ENCODE results near the gene LRRFIP2. TPM values are rescaled to one million over a fixed set of nuclear protein-coding genes. Genes with fewer than 3 reads are reported as not detected.
A peak's percentile ranks its signal among the peaks of the same experiment; 100 is the strongest.
"Not testable (repeated sequence)": the region's sequence is repeated elsewhere in the genome, so short reads cannot be mapped to it uniquely, and the experiment has no call there.

The LRRFIP2 gene
- total and polyA plus RNA-seq, 8 donors = 25.9 to 131 (median 39.0) TPM

DNA sequence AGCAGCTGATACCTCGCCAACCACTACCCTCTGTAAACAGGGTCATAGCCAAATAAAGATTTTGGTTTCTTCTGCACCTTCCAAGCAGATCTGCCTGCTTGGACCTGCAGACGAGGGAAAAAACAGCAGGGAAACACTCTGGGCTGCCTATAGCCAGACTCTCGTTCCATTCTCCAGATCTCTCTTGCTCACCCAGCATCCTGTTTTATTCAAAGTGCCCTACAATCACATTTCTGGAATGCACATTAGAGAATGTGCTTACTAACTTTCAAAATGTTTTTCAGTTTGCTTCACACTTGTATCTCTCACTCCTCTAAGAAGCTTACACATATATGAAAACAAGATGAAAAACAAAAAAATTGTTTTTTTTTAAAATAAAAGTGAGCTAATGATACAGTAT lies 109.6 kb downstream of the LRRFIP2 start:
- Histone ChIP-seq H3K27ac (no peak overlapping the region), H3K36me3 (peaks cover 8 to 73% (median 63%) of the 10 kb centered on the region in 4 donors), H3K27me3 (no peaks in the 10 kb centered on the region), H3K4me3 (no peak overlapping the region), H3K9me3 (no peaks in the 10 kb centered on the region), H3K4me1 (peaks cover 0 to 6% (median 0%) of the 10 kb centered on the region in 4 donors)
- TF ChIP-seq EP300 (IDR thresholded peaks at IDR 0.05) (no peak), CTCF (IDR thresholded peaks at IDR 0.05) (no peak), POLR2AphosphoS5 (IDR thresholded peaks at IDR 0.05) (no peak), POLR2A (IDR thresholded peaks at IDR 0.05) (no peak)
- DNase-seq = no peak
- intact Hi-C loops (cut with DNase I; ENCODE audit: low total_unique reads) = no loop called here
- 85 to 97% (median 94%) methylated on average over 3 of the region's 3 CpGs for WGBS, 5 donors

GRCh38 chr3:37058117-37058516 lies 116.3 kb downstream of the LRRFIP2 start:
- Histone ChIP-seq H3K27me3 (no peaks in the 10 kb centered on the region), H3K27ac (no peak overlapping the region), H3K4me3 (no peak overlapping the region), H3K36me3 (peaks cover 12 to 98% (median 91%) of the 10 kb centered on the region in 4 donors), H3K9me3 (no peaks in the 10 kb centered on the region), H3K4me1 (peaks cover 12 to 40% (median 23%) of the 10 kb centered on the region in 4 donors)
- TF ChIP-seq POLR2A (IDR thresholded peaks at IDR 0.05) (no peak), CTCF (IDR thresholded peaks at IDR 0.05) (no peak), POLR2AphosphoS5 (IDR thresholded peaks at IDR 0.05) (no peak), EP300 (IDR thresholded peaks at IDR 0.05) (no peak)
- intact Hi-C loops (cut with DNase I; ENCODE audit: low total_unique reads) = no loop called here
- no peak for DNase-seq
- 95 to 98% (median 97%) methylated on average over 5 of the region's 5 CpGs for WGBS, 5 donors

GRCh38 chr3:37056826-37057225 lies 117.6 kb downstream of the LRRFIP2 start:
- Histone ChIP-seq H3K9me3 (no peaks in the 10 kb centered on the region), H3K36me3 (peaks cover 12 to 98% (median 91%) of the 10 kb centered on the region in 4 donors), H3K4me3 (no peak overlapping the region), H3K27me3 (no peaks in the 10 kb centered on the region), H3K27ac (peak overlapping the region in 2 of 5 donors; percentile 30 to 37), H3K4me1 (peaks cover 15 to 50% (median 25%) of the 10 kb centered on the region in 4 donors)
- TF ChIP-seq CTCF (IDR thresholded peaks at IDR 0.05) = no peak
- TF ChIP-seq POLR2AphosphoS5 (IDR thresholded peaks at IDR 0.05) = no peak
- no peak for TF ChIP-seq EP300 (IDR thresholded peaks at IDR 0.05)
- no peak for TF ChIP-seq POLR2A (IDR thresholded peaks at IDR 0.05)
- DNase-seq = no peak
- intact Hi-C loops (cut with DNase I; ENCODE audit: low total_unique reads) = no loop called here

DNA sequence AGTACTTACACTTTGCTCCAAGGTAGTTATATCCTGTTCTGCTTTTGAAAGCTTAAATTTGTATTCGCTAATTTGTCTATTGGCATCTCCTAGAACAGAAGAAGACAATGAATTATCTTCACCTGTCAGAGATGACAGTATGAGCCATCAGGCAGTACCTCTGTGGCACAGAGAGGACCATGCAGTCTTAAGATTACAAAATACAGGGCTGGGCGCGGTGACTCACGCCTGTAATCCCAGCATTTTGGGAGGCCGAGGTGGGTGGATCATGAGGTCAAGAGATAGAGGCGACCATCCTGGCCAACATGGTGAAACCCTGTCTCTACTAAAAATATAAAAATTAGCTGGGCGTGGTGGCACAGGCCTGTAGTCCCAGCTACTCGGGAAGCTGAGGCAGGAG lies 119.3 kb downstream of the LRRFIP2 start:
- DNase-seq; H3K4me3 ChIP-seq; H3K9me3 ChIP-seq; intact Hi-C loops (cut with DNase I; ENCODE audit: low total_unique reads); H3K27me3 ChIP-seq: not testable (repeated sequence)
- H3K36me3 ChIP-seq = peaks cover 26 to 98% (median 91%) of the 10 kb centered on the region in 4 donors
- H3K4me1 ChIP-seq = peaks cover 15 to 52% (median 25%) of the 10 kb centered on the region in 4 donors
- H3K27ac ChIP-seq = peak overlapping the region in 3 of 5 donors; percentile 8 to 71 (median 71)
- WGBS, 5 donors = 89 to 96% (median 94%) methylated on average over 8 of the region's 8 CpGs

GRCh38 chr3:37054370-37054769 lies 120.0 kb downstream of the LRRFIP2 start:
- peak overlapping the region in 4 of 5 donors; percentile 8 to 71 (median 62) for H3K27ac ChIP-seq
- H3K4me3 ChIP-seq = no peak overlapping the region
- peaks cover 33 to 99% (median 92%) of the 10 kb centered on the region in 4 donors for H3K36me3 ChIP-seq
- no peaks in the 10 kb centered on the region for H3K9me3 ChIP-seq
- H3K27me3 ChIP-seq = no peaks in the 10 kb centered on the region
- DNase-seq = peak in 1 of 2 donors; percentile 44
- 54 to 78% (median 64%) methylated on average over 3 of the region's 3 CpGs for WGBS, 5 donors
- peaks cover 15 to 57% (median 25%) of the 10 kb centered on the region in 4 donors for H3K4me1 ChIP-seq
- intact Hi-C loops (cut with DNase I; ENCODE audit: low total_unique reads) = no loop called here
- no peak for TF ChIP-seq EP300 (IDR thresholded peaks at IDR 0.05)
- no peak for TF ChIP-seq CTCF (IDR thresholded peaks at IDR 0.05)
- no peak for TF ChIP-seq POLR2A (IDR thresholded peaks at IDR 0.05)
- TF ChIP-seq POLR2AphosphoS5 (IDR thresholded peaks at IDR 0.05) = peak in 1 of 3 donors; percentile 57
